Spleen (tissue), 11 donors: Measurements from ENCODE around the gene PTTG2. TPM values are rescaled to one million over a fixed set of nuclear protein-coding genes. Genes with fewer than 3 reads are reported as not detected.

Source experiments
- DNase-seq: peaks from one replicate; pipeline ENCODE4 v3.0.0-alpha.2; 2020
- H3K27ac ChIP-seq, 8 donors: fragments of 200-600 bp; sonication (generic) in 7 of 8; 1 replicate in 4 of 8; 2 replicates in 4 of 8; pipeline versions ENCODE4 v1.5.0 to v1.8.0; 2016 to 2021; ENCODE audit warnings: inconsistent platforms in 4 of 8, mild to moderate bottlenecking in 4 of 8, moderate library complexity in 1 of 8
- H3K27me3 ChIP-seq, 7 donors: fragments of 200-600 bp; sonication (generic) in 6 of 7; replicated peaks in 1 of 7; 1 replicate in 4 of 7; 2 replicates in 3 of 7; pipeline versions ENCODE4 v1.5.0 to v1.8.0; 2016 to 2021; ENCODE audit warnings: inconsistent platforms in 3 of 7, mild to moderate bottlenecking in 1 of 7
- H3K36me3 ChIP-seq, 6 donors: fragments of 200-600 bp; sonication (generic) in 5 of 6; 1 replicate in 4 of 6; 2 replicates in 2 of 6; pipeline versions ENCODE4 v1.5.0 to v1.8.0; 2016 to 2021; ENCODE audit warnings: inconsistent platforms in 2 of 6
- H3K4me1 ChIP-seq, 6 donors: fragments of 200-600 bp; sonication (generic) in 5 of 6; 1 replicate in 3 of 6; 2 replicates in 3 of 6; pipeline versions ENCODE4 v1.5.0 to v1.8.0; 2016 to 2021; ENCODE audit warnings: inconsistent platforms in 3 of 6
- H3K4me3 ChIP-seq, 8 donors: fragments of 200-600 bp; sonication (generic) in 7 of 8; 1 replicate in 4 of 8; 2 replicates in 4 of 8; pipeline versions ENCODE4 v1.5.0 to v1.8.0; 2016 to 2021; ENCODE audit warnings: inconsistent platforms in 4 of 8, mild to moderate bottlenecking in 4 of 8, moderate library complexity in 2 of 8
- H3K9me3 ChIP-seq, 8 donors: fragments of 200-600 bp; sonication (generic) in 7 of 8; 1 replicate in 4 of 8; 2 replicates in 4 of 8; pipeline versions ENCODE4 v1.5.0 to v1.8.0; 2016 to 2021; ENCODE audit warnings: inconsistent platforms in 4 of 8
- CTCF ChIP-seq, 11 experiments: fragments of 200-600 bp in 7 of 11; fragments of 450-650 bp in 4 of 11; sonication (generic) in 4 of 11; IDR thresholded peaks in 8 of 11; conservative IDR thresholded peaks in 3 of 11; 1 replicate in 7 of 11; 2 replicates in 4 of 11; pipeline versions ENCODE4 v1.4.0 to v1.8.0; 2016 to 2021; ENCODE audit warnings: antibody characterized with exemption in 11 of 11, inconsistent platforms in 4 of 11, mild to moderate bottlenecking in 1 of 11
- POLR2A ChIP-seq, 3 donors: fragments of 450-650 bp; IDR thresholded peaks; one replicate each; pipeline ENCODE4 v1.5.1; 2017; ENCODE audit warnings: antibody characterized with exemption in 3 of 3, mild to moderate bottlenecking in 1 of 3
- POLR2AphosphoS5 ChIP-seq, 3 donors: sonication (generic); formaldehyde crosslinking; IDR thresholded peaks; one replicate each; pipeline ENCODE4 v1.5.1; 2017; ENCODE audit warnings: antibody characterized with exemption in 3 of 3
- WGBS, 5 donors: extraction: QIAGEN DNeasy Blood & Tissue Kit in 3 of 5; methylation state at CpG; one replicate each; pipeline versions ENCODE4 v1.1.5 to v1.1.7; 2013 to 2018; 5-methylcytosine and 5-hydroxymethylcytosine counted together
- intact Hi-C: fragments of 100-400 bp; cut with DNase I; formaldehyde crosslinking; loops from one replicate; pipeline ENCODE4 v1.15.0; 2023; ENCODE audit warnings: low total_unique reads
- polyA plus RNA-seq, 3 donors: library from polyadenylated mRNA; stranded (reverse); fragments of 200-250 nt; gene quantifications; one replicate each; pipeline ENCODE4 v1.2.1, GENCODE V29; 2013
- total RNA-seq, 7 donors: library from RNA; depleted of rRNA in 3 of 7; stranded (reverse); fragments of >200 nt in 3 of 7; fragmentation: NEBNext Ultra II Directional in 4 of 7; extraction: Animal tissue kit (Norgen Biotek cat#: 25700) in 4 of 7; gene quantifications; one replicate each; pipeline versions ENCODE4 v1.1.0 to v1.2.1, GENCODE V29; 2016 to 2021
- donor health status: healthy with polysubstance abuse.
- donor health status: DM: no; HTN: no; CAD: no; lungs with moderate emphysema.
- donor health status: DM: no; HTN: no; CAD: no.
- donor health status: Bipolar disorder and iron deficiency.
- donor health status: healthy.
- donor health status: DM: no; HTN: no; CAD: no.
- donor health status: DM: yes; HTN: yes; CAD: no.

PTTG2 gene
- total and polyA plus RNA-seq, 10 donors = 0.53 to 7.5 (median 2.8) TPM

- H3K4me3 ChIP-seq = peak overlapping the region in 1 of 8 donors; percentile 1
- no peak for DNase-seq
- intact Hi-C loops = no loop called here
- 40 to 46% (median 42%) methylated on average over 8 of the region's 8 CpGs for WGBS, 5 donors
- peaks cover 5 to 87% (median 49%) of the 10 kb centered on the region in 6 donors for H3K4me1 ChIP-seq
- H3K27ac ChIP-seq = peak overlapping the region; percentile 8 to 81 (median 74)
- H3K9me3 ChIP-seq = no peaks in the 10 kb centered on the region
- H3K36me3 ChIP-seq = peaks cover 0 to 5% (median 0%) of the 10 kb centered on the region in 6 donors
- H3K27me3 ChIP-seq = no peaks in the 10 kb centered on the region
- TF ChIP-seq POLR2A (IDR thresholded peaks at IDR 0.05) (no peak), POLR2AphosphoS5 (IDR thresholded peaks at IDR 0.05) (no peak), CTCF (IDR thresholded peaks at IDR 0.05 in 8 of 11, conservative IDR thresholded peaks at IDR 0.05 in 3 of 11) (peak in 1 of 11 experiments; percentile 10)
Observed at GRCh38 chr4:37989398-37990260, 29.4 kb downstream of the PTTG2 start.

DNA sequence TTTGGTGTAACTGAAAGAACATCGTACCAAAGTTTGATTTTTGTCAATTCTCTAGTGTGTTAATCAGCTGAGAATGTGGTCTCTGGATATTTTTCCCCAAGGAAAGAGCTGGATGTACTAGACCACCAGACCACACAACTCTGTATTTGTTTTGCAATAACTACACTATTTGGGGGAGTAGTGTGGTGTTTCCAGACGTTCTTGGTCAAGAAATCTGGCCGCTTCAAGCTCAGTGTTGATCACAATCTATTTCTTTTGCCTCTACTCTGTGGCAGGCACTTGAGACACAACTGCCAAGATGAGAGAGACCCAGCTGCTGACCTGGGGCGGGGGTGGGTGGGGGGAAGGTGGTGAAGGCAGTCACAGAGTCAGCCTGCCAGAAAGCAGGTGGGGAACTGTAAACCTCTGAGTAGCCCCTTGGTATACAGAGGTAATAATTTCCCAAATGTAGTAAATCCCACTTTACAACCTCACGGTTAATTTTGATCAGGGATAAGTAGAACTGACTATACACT, 30.6 kb downstream of the PTTG2 start:
- Histone ChIP-seq H3K36me3 (peaks cover 0 to 5% (median 0%) of the 10 kb centered on the region in 6 donors), H3K27ac (peak overlapping the region; percentile 1 to 81 (median 74)), H3K27me3 (no peaks in the 10 kb centered on the region), H3K4me3 (no peak overlapping the region), H3K4me1 (peaks cover 10 to 94% (median 55%) of the 10 kb centered on the region in 6 donors), H3K9me3 (no peaks in the 10 kb centered on the region)
- TF ChIP-seq POLR2AphosphoS5 (IDR thresholded peaks at IDR 0.05) (no peak), CTCF (IDR thresholded peaks at IDR 0.05 in 8 of 11, conservative IDR thresholded peaks at IDR 0.05 in 3 of 11) (no peak), POLR2A (IDR thresholded peaks at IDR 0.05) (no peak)
- WGBS, 5 donors = 56 to 70% (median 60%) methylated on average over 5 of the region's 5 CpGs
- intact Hi-C loops = no loop called here
- no peak for DNase-seq

DNA sequence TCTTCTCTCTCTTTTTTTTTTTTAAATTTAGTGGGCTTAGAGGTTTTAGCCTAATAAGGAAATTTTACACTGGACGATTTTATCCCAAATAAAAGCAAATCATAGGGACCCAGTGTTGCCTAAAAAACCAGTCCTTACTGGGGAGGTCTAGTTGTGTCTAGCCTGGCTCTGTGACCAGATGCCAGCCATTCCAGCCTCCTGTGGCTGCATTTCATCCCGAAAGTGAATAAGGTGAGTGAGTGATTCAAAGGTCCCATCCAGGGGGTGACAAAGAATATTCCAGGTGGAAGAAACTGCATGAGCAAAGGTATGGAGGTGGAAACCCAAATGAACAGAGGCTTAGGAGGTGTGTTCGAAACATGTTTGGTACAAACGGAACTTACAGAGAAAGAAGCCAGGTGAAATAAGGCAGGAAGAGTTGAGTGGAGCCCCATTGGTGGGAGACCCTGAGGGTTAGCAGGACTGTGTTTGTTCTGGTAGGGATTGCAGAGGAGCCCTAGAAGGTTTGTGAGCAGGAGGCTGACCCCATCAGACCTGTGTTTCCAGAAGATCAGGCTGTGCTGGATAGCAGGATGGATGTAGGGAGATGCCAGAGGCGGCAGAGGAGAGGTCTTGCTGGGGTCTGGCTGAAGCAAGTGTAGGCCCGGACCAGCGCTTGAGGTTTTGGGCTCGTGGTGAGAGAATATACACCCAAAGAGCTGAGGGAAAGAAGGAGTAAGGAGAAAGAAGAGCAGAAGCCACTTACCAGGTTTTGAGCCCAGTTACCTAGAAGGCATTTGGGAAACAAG, 31.6 kb downstream of the PTTG2 start:
- WGBS, 5 donors = 90 to 94% (median 93%) methylated on average over 8 of the region's 8 CpGs
- no peak for DNase-seq
- H3K27me3 ChIP-seq = no peaks in the 10 kb centered on the region
- peak overlapping the region in 2 of 8 donors; percentile 1 to 30 for H3K27ac ChIP-seq
- H3K4me3 ChIP-seq = no peak overlapping the region
- H3K9me3 ChIP-seq = no peaks in the 10 kb centered on the region
- intact Hi-C loops = no loop called here
- H3K4me1 ChIP-seq = peaks cover 10 to 93% (median 51%) of the 10 kb centered on the region in 6 donors
- TF ChIP-seq CTCF (IDR thresholded peaks at IDR 0.05 in 8 of 11, conservative IDR thresholded peaks at IDR 0.05 in 3 of 11) = no peak
- peaks cover 0 to 5% (median 0%) of the 10 kb centered on the region in 6 donors for H3K36me3 ChIP-seq
